Upper lobe of left lung (tissue), 6 donors: ENCODE data around the gene ASCC3. TPM values are rescaled to one million over a fixed set of nuclear protein-coding genes. Genes with fewer than 3 reads are reported as not detected.
"Not testable (repeated sequence)": the region's sequence is repeated elsewhere in the genome, so short reads cannot be mapped to it uniquely, and the experiment has no call there.

Source experiments
- ATAC-seq, 2 donors: fragments of 200-7000 bp; cut with Tn5 transposase; one replicate each; pipeline ENCODE4 v1.9.1; 2022; ENCODE audit warnings: mild to moderate bottlenecking in 2 of 2, moderate library complexity in 2 of 2; ENCODE audit not compliant: low FRiP score in 2 of 2
- DNase-seq, 2 donors: peaks; one replicate each; pipeline ENCODE4 v3.0.0-alpha.2; 2019 to 2020
- H3K27ac ChIP-seq, 4 donors: fragments of 200-600 bp; sonication (generic); one replicate each; pipeline ENCODE4 v1.5.1; 2016 to 2019
- H3K27me3 ChIP-seq, 4 donors: fragments of 200-600 bp; sonication (generic); one replicate each; pipeline ENCODE4 v1.5.1; 2017 to 2019
- H3K36me3 ChIP-seq, 4 donors: fragments of 200-600 bp; sonication (generic); one replicate each; pipeline ENCODE4 v1.5.1; 2016 to 2019
- H3K4me1 ChIP-seq, 4 donors: fragments of 200-600 bp; sonication (generic); one replicate each; pipeline ENCODE4 v1.5.1; 2018 to 2019
- H3K4me3 ChIP-seq, 4 donors: fragments of 200-600 bp; sonication (generic); one replicate each; pipeline ENCODE4 v1.5.1; 2017 to 2019; ENCODE audit warnings: mild to moderate bottlenecking in 2 of 4, moderate library complexity in 1 of 4
- H3K9me3 ChIP-seq, 4 donors: fragments of 200-600 bp; sonication (generic); one replicate each; pipeline ENCODE4 v1.5.1; 2018 to 2019
- EP300 ChIP-seq, 4 donors: sonication (generic); formaldehyde crosslinking; IDR thresholded peaks; one replicate each; pipeline ENCODE4 v1.5.1; 2017; ENCODE audit warnings: antibody characterized with exemption in 4 of 4, control low read depth in 2 of 4
- POLR2A ChIP-seq, 4 donors: fragments of 450-650 bp; IDR thresholded peaks; one replicate each; pipeline ENCODE4 v1.5.1; 2016 to 2017; ENCODE audit warnings: antibody characterized with exemption in 4 of 4, mild to moderate bottlenecking in 2 of 4
- POLR2AphosphoS5 ChIP-seq, 2 donors: sonication (generic); formaldehyde crosslinking; IDR thresholded peaks; one replicate each; pipeline ENCODE4 v1.5.1; 2017; ENCODE audit warnings: antibody characterized with exemption in 2 of 2
- WGBS, 2 donors: methylation state at CpG; one replicate each; pipeline ENCODE4 v1.1.5; 2017 to 2018; 5-methylcytosine and 5-hydroxymethylcytosine counted together
- total RNA-seq, 6 donors: library from RNA; depleted of rRNA in 4 of 6; stranded (reverse); fragments of >200 nt in 4 of 6; gene quantifications; one replicate each; pipeline versions ENCODE4 v1.1.0 to v1.2.1, GENCODE V29; 2016 to 2021
- TF ChIP-seq, protein P1 (sequence below), 6 experiments: fragments of 450-650 bp in 4 of 6; fragments of 200-600 bp in 2 of 6; sonication (generic) in 2 of 6; IDR thresholded peaks; one replicate each; pipeline ENCODE4 v1.5.1; 2016 to 2019; ENCODE audit warnings: antibody characterized with exemption in 6 of 6
- donor health status: DM: no; HTN: no; CAD: no; lungs with moderate emphysema.
- donor health status: DM: no; HTN: yes; CAD: no; lungs with severe emphysema.

The ASCC3 gene
- total RNA-seq, 6 donors from 2014 or later: 18.4 to 52.2 (median 33.9) TPM

DNA sequence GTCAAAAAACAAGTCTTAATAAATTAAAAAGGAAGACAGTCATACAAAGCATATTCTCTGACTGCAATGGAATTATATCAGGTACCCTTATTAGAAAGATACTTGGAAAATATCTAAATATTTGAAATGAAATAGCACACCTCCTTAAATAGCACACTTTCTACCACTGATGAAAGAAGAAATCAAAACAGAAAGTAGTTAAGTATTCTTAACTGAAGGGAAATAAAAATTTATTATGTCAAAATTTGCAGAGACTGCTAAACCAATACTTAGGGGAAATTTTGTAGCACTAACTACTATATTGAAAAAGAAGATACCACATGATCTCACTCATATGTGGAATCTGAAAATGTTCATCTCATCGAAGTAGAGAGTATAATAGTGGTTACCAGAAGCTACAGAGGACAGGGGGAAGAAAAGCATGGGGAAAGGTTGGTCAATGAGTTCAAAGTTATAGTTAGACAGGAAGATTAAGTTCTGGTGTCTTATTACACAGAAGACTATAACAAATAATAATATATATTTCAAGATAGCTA lies 112.2 kb downstream of the ASCC3 start:
- 87 to 93% methylated on average over 1 of the region's 1 CpG for WGBS, 2 donors
- peaks cover 0 to 3% (median 1%) of the 10 kb centered on the region in 4 donors for H3K9me3 ChIP-seq
- no peaks in the 10 kb centered on the region for H3K4me1 ChIP-seq
- peaks cover 0 to 33% (median 12%) of the 10 kb centered on the region in 4 donors for H3K36me3 ChIP-seq
- H3K27ac ChIP-seq: no peak overlapping the region
- no peaks in the 10 kb centered on the region for H3K27me3 ChIP-seq
- H3K4me3 ChIP-seq: no peak overlapping the region
- TF ChIP-seq EP300 (IDR thresholded peaks at IDR 0.05): no peak
- no peak for TF ChIP-seq POLR2AphosphoS5 (IDR thresholded peaks at IDR 0.05)
- TF ChIP-seq, protein P1, sequence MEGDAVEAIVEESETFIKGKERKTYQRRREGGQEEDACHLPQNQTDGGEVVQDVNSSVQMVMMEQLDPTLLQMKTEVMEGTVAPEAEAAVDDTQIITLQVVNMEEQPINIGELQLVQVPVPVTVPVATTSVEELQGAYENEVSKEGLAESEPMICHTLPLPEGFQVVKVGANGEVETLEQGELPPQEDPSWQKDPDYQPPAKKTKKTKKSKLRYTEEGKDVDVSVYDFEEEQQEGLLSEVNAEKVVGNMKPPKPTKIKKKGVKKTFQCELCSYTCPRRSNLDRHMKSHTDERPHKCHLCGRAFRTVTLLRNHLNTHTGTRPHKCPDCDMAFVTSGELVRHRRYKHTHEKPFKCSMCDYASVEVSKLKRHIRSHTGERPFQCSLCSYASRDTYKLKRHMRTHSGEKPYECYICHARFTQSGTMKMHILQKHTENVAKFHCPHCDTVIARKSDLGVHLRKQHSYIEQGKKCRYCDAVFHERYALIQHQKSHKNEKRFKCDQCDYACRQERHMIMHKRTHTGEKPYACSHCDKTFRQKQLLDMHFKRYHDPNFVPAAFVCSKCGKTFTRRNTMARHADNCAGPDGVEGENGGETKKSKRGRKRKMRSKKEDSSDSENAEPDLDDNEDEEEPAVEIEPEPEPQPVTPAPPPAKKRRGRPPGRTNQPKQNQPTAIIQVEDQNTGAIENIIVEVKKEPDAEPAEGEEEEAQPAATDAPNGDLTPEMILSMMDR (IDR thresholded peaks at IDR 0.05): no peak
- TF ChIP-seq POLR2A (IDR thresholded peaks at IDR 0.05): no peak
- no peak for DNase-seq
- no peak for ATAC-seq

DNA sequence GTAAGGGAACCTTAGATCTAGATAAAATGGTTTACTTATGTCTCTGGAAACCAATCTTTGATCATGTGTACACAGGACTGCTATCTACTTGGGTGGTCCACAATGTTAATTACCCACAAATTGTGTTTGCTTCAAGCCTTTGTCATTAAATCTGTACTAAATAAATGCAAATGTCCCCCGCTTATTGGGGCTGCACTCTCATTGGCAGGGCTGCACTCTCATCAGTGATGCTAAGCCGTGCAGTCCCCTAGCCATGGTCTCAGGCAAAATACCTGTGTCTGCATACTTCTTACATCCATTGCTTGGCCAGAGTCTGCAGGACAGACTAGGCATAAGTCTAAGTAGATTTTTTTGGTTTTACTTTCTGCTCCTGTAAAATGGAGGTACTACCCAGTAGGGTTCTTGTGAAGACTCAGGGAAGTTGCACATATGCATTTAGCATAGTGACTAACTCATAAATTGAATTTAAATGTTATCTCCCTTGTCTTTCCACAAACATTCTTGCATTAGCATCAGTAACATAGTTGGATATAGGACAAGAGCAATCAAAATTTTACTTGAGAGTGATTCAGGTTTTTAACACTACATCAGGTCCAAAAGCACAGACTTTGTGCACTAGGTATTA lies 117.4 kb downstream of the ASCC3 start:
- H3K9me3 ChIP-seq: peaks cover 0 to 8% (median 8%) of the 10 kb centered on the region in 4 donors
- WGBS, 2 donors: 95 to 100% methylated on average over 2 of the region's 2 CpGs
- TF ChIP-seq, protein P1 (IDR thresholded peaks at IDR 0.05): no peak
- TF ChIP-seq POLR2AphosphoS5 (IDR thresholded peaks at IDR 0.05) (no peak), EP300 (IDR thresholded peaks at IDR 0.05) (no peak), POLR2A (IDR thresholded peaks at IDR 0.05) (no peak)
- no peaks in the 10 kb centered on the region for H3K4me1 ChIP-seq
- H3K27ac ChIP-seq: no peak overlapping the region
- DNase-seq: no peak
- ATAC-seq: no peak
- H3K4me3 ChIP-seq: no peak overlapping the region
- peaks cover 0 to 60% (median 17%) of the 10 kb centered on the region in 4 donors for H3K36me3 ChIP-seq
- no peaks in the 10 kb centered on the region for H3K27me3 ChIP-seq

DNA sequence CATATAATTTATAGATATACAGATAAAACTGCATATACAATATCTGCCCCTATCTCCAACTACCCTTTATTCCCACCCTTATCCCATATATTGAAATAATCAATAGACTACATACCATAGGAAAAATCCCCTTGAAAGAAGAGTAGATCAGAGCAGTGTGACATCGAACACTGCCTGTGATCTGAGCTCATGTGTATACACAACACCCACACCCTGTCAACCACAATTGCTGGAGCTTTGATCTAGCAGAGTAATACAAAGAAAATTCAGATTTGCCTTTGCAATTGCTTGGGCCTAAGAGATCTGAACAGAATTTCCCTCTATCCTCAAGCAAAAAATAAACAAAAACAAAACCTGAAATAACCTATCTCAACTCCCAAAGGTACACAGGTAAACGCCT lies 119.3 kb downstream of the ASCC3 start:
- Histone ChIP-seq H3K4me3 (no peak overlapping the region), H3K9me3 (peaks cover 0 to 8% (median 8%) of the 10 kb centered on the region in 4 donors), H3K27ac (no peak overlapping the region), H3K27me3 (no peaks in the 10 kb centered on the region), H3K36me3 (peaks cover 0 to 55% (median 17%) of the 10 kb centered on the region in 4 donors), H3K4me1 (no peaks in the 10 kb centered on the region)
- 84 to 91% methylated on average over 2 of the region's 2 CpGs for WGBS, 2 donors
- ATAC-seq: no peak
- TF ChIP-seq, protein P1 (IDR thresholded peaks at IDR 0.05): no peak
- TF ChIP-seq POLR2A (IDR thresholded peaks at IDR 0.05) (no peak), POLR2AphosphoS5 (IDR thresholded peaks at IDR 0.05) (no peak), EP300 (IDR thresholded peaks at IDR 0.05) (no peak)
- no peak for DNase-seq

DNA sequence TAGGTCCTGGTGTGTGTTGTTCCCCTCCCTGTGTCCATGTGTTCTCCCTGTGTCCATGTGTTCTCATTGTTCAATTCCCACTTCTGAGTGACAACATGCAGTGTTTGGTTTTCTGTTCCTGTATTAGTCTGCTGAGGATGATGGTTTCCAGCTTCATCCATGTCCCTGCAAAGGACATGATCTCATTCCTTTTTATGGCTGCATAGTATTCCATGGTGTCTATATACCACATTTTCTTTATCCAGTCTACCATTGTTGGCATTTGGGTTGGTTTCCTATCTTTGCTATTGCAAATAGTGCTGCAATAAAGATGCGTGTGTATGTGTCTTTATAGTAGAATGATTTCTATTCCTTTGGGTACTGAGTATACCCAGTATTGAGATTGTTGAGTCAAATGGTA lies 122.7 kb downstream of the ASCC3 start:
- H3K36me3 ChIP-seq: peaks cover 0 to 22% (median 2%) of the 10 kb centered on the region in 4 donors
- H3K27me3 ChIP-seq, H3K27ac ChIP-seq, ATAC-seq, H3K9me3 ChIP-seq, DNase-seq, H3K4me1 ChIP-seq, H3K4me3 ChIP-seq: not testable (repeated sequence)
- 100% methylated on average over 1 of the region's 1 CpG for WGBS, 2 donors

DNA sequence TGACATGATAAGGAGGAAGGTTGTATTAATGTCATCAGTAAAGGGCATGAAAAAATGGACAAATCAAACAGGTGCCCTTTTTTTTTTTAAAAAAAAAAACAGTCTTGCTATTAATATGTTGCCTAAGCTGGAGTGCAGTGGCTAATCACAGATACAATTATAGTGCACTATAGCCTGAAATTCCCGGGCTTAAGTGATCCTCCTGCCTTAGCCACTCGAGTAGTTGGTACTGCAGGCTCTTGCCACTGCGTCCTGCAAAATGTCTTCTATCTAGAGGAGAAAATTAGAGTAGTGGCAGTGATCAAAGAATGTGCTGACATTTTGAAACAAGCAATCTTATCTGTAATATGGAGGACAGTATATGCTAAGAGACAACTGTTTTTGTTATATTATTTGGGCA lies 127.7 kb downstream of the ASCC3 start:
- TF ChIP-seq POLR2A (IDR thresholded peaks at IDR 0.05): no peak
- TF ChIP-seq POLR2AphosphoS5 (IDR thresholded peaks at IDR 0.05): no peak
- TF ChIP-seq, protein P1 (IDR thresholded peaks at IDR 0.05): no peak
- no peak for TF ChIP-seq EP300 (IDR thresholded peaks at IDR 0.05)
- whole genome bisulfite sequencing, 2 donors: 70 to 79% methylated on average over 3 of the region's 3 CpGs
- Histone ChIP-seq H3K36me3 (no peaks in the 10 kb centered on the region), H3K9me3 (no peaks in the 10 kb centered on the region), H3K27ac (no peak overlapping the region), H3K27me3 (no peaks in the 10 kb centered on the region), H3K4me1 (no peaks in the 10 kb centered on the region), H3K4me3 (no peak overlapping the region)
- ATAC-seq (no peak), DNase-seq (no peak)
